HG03439 (cell line): ENCODE results near the gene SLC44A4.
"Not testable (repeated sequence)": the region's sequence is repeated elsewhere in the genome, so short reads cannot be mapped to it uniquely, and the experiment has no call there.

Experiments used
- ATAC-seq: cut with Tn5 transposase; IDR thresholded peaks from one replicate; pipeline ENCODE4 v1.9.1; 2021; ENCODE audit warnings: mild to moderate bottlenecking, moderate library complexity; ENCODE audit not compliant: unreplicated experiment

SLC44A4 gene

DNA sequence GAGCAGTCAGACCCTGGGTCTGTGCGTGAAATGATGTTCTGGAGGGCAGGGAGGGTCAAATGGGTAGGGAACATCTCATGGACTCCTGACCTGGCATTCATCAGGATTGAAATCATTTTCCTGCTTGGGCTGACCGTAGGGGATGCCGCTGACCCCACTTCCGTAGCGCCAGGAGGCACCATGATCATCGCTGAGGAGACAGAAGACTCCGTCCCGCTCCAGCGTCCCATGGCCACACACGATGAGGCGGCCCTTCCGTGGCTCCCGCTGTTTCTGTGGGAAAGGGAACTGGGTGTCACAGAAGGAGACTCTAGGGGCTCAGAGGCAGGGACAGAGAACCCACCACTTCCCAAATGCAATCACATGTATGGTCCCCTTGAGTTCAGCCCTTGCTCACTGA, 18.4 kb downstream of the SLC44A4 start:
- ATAC-seq = no peak

DNA sequence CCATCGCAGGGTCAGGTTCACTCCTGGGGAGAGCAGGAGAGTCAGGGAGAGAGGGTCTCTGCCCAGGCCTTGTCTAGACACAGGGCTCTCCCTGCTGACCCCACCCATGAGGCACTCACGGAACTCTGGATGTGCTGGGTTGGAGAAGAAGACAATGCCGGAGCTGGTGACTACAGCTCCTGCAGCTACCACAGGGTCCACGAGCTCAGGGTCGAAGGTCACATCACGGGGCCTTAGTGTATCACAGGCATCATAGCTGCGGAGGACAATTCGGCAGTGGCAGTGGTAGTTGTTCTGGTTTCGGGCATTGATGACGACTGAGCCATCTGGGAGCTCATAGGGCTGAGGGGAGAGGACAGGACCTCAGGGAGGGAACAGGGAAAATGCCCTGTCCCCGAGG, 18.9 kb downstream of the SLC44A4 start:
- no peak for ATAC-seq

DNA sequence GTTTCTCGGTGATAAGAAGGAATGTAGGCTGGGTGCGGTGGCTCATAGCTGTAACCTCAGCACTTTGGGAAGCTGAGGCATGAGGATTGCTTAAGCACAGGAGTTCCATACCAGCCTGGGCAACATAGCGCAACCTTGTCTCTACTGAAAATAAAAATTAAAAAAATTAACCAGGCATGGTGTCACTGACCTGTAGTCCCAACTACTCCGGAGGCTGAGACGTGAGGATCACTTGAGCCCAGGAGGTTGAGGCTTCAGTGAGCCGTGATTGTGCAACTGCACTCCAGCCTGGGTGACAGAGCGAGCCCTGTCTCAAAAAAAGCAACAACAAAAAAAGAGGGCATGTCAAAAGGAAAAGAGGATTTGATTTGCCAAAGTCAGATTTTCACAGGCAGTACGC, 20.1 kb downstream of the SLC44A4 start:
- ATAC-seq = no peak

DNA sequence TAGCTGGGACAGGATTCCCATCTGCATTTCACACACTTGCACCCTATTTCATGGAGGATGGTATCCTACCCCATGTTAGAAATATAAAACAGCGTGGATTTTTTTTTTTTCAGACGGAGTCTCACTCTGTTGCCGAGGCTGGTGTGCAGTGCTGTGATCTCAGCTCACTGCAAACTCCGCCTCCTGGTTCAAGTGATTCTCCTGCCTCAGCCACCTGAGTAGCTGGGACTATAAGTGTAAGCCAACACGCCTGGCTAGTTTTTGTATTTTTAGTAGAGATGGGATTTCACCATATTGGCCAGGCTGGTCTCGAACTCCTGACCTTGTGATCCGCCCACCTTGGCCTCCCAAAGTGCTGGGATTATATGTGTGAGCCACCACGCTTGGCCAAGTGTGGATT, 21.0 kb downstream of the SLC44A4 start:
- not testable (repeated sequence) for ATAC-seq

DNA sequence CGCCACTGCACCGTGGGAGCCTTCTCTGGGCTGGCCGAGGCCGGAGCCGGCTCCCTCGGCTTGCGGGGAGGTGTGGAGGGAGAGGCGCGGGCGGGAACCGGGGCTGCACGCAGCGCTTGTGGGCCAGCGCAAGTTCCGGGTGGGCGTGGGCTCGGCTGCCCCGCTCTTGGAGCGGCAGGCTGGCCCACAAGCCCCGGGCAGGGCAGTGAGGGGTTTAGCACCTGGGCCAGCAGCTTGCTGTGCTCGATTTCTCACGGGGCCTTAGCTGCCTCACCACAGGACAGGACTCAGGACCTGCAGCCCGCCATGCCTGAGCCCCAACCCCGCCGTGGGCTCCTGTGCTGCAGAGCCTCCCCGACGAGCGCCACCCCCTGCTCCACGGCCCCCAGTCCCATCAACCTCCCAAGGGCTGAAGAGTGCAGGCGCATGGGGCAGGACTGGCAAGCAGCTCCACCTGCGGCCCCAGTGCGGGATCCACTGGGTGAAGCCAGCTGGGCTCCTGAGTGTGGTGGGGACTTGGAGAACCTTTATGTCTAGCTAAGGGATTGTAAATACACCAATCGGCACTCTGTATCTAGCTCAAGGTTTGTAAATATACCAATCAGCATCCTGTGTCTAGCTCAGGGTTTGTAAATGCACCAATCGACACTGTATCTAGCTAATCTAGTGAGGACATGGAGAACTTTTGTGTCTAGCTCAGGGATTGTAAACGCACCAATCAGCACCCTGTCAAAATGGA, 26.6 kb downstream of the SLC44A4 start:
- not testable (repeated sequence) for ATAC-seq

DNA sequence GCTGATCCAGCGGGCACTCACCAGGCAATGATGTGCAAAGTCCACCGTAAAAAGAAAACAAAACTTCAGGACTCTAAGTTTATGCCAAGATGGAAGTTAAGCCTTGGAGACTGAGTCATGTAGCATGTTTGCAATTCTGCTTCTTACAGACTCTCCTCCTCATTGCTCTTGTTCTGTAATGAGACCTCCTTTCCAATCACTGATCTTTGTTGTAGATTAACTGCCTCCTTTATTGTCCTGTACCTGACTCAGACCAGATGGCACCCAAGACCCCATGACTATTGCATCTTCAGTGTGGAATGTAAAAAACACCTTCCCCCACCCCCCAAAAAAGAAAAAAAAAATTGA, 27.3 kb downstream of the SLC44A4 start:
- no peak for ATAC-seq

DNA sequence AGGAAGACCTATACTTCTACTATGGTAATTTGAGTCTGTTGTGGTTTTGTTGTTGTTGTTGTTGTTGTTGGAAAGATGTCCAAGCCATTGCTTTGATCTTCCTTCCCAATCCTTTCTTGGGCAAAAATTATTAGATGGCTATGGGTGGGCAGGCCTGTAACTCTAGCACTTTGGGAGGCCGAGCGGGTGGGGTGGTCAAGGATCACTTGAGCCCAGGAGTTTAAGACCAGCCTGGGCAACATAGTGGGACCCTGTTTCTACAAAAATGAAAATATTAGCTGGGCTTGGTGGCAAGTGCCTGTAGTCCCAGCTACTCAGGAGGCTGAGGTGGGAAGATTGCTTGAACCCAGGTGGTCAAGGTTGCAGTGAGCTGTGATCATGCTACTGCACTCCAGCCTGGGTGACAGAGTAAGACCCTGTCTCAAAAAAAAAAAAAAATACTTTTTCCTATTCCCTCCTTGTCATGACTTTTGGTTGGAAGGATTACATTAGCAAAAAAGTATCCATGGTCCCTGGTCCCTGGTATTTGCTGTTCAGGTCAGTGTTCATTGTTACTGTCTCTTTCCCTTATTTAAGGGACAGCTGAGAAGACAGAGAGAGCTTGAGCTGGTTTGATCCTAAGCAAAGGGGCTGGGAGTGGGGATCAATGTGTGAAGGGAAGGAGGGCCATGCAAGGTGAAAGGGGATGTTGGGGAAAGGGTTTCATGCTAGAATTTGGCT, 27.9 kb downstream of the SLC44A4 start:
- no peak for ATAC-seq

DNA sequence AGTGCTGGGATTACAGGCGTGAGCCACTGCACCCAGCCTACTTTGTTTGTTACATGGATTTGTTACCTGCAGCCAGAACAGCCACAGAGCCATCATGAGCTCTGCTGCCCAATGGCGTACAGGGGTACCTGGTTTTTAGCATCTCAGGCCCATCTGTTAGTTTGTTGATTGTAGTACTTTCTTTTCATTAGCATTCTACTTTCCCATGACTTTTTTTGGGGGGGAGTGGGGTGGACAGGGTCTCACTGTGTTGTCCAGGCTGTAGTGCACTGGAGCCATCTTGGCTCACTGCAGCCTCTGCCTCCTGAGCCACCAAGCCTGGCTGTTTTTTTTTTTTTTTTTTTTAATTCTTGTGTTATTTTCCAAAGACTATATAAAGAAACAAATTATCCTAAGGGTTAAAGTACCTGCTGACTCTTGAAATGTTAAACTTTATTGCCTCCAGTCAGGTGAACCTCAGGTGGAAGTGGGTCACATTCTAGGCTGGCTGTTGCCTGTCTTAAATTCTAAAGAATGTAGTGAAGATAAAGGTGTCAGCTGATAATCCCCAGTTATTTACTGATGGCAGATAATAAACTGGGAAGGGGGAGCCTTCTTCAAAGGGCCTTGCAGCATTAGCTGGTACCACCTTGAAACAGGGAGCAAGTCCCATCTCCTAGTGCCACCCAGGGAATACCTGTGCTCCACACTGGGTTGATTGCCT, 31.4 kb downstream of the SLC44A4 start:
- no peak for ATAC-seq

DNA sequence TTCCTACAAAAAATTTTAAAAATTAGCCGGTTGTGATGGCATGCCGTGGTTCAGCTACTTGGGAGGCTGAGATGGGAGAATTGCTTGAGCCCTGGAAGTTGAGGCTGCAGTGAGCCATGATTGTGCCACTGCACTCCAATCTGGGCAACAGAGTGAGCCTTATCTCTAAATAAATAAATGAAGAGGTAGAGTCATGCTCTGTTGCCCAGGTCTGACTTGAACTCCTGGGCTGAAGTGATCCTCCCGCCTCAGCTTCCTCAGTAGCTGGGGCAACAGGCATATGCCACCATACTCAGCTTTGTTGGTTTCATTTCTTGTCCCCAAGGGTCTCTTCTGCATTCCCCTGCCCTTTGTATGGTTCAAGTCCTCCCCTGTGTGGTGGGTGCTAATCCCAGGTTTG, 34.3 kb downstream of the SLC44A4 start:
- no peak for ATAC-seq

DNA sequence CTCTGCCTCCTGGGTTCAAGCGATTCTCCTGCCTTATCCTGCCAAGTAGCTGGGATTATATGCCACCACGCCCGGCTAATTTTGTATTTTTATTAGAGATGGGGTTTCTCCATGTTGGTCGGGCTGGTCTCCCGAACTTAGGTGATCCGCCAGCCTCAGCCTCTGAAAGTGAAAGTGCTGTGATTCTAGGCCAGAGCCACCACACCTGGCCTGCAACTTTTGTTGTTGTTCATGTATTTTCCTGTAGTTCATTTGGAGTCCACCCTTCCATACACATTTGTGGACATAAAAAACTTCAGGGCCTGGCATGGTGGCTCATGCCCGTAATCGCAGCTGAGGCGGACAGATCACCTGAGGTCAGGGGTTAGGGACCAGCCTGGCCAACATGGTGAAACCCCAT, 36.7 kb downstream of the SLC44A4 start:
- ATAC-seq = no peak

DNA sequence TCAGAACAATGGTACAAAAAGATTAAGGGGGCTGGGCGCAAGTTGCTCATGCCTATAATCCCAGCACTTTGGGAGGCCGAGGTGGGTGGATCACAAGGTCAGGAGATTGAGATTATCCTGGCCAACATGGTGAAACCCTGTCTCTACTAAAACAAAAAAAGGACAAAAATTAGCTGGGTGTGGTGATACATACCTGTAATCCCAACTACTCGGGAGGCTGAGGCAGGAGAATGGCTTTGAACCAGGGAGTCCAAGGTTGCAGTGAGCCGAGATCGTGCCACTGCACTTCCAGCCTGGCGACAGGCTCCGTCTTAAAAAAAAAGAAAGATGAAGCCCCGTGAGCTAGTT, 39.0 kb downstream of the SLC44A4 start:
- ATAC-seq = not testable (repeated sequence)

DNA sequence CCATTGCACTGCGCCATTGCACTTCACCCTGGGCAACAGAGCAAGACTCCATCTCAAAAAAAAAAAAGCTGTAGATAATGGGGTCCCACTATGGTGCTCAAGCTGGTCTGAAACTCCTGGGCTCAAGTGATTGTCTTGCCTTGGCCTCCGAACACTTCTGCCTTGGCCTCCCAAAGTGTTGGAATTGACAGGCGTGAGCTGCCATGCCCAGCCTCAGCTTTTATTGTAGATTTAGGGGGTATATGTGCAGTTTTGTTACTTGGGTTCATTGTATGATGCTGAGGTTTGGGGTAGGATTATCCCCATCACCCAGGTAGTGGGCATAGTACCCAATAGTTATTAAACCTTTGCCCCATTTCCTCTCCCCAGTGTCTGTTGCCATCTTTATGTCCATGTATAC, 39.8 kb downstream of the SLC44A4 start:
- no peak for ATAC-seq

DNA sequence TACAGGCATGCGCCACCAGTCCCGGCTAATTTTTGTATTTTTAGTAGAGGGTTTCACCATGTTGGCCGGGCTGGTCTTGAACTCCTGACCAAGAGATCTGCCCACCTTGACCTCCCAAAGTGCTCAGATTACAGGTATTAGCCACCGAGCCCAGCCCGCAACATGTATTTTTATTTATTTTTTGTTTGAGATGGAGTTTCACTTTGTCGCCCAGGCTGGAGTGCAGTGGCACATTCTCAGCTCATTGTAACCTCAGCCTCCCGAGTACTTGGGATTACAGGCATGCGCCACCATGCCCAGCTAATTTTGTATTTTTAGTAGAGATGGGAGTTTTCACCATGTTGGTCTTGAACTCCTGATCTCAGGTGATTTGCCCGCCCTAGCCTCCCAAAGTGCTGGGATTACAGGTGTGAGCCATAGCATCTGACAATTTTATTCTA, 40.7 kb downstream of the SLC44A4 start:
- ATAC-seq = not testable (repeated sequence)

DNA sequence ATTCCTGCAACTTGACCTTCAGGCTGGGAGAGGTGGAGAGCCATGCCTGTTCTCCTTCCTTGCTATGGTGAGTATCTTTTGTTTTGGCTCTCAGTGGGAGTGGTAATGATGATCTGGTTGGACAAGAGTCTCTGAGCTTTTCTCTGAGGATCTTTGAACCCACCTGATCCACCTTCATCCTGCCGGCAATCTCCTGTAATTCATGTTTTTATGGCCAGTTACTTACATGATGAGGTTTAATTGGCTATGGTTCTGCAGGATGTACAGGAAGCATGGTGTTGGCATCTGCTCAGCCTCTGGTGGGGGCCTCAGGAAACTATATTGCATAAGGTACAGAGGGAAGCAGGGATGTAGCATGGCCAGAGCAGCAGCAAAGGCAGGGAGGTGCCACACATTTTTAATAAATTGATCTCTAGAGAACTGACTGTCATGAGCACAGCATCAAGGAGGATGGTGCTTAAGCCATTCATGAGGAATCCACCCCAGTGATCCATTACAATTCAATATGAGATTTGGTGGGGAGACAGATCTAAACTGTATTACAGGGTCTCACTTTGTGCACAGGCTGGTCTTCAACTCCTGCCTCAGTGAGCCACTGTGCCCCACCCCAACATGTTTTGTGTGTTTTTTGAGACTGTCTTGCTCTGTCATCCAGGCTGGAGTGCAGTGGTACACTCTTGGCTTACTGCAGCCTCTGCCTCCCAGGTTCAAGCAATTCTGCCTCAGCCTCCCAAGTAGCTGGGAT, 41.3 kb downstream of the SLC44A4 start:
- no peak for ATAC-seq

DNA sequence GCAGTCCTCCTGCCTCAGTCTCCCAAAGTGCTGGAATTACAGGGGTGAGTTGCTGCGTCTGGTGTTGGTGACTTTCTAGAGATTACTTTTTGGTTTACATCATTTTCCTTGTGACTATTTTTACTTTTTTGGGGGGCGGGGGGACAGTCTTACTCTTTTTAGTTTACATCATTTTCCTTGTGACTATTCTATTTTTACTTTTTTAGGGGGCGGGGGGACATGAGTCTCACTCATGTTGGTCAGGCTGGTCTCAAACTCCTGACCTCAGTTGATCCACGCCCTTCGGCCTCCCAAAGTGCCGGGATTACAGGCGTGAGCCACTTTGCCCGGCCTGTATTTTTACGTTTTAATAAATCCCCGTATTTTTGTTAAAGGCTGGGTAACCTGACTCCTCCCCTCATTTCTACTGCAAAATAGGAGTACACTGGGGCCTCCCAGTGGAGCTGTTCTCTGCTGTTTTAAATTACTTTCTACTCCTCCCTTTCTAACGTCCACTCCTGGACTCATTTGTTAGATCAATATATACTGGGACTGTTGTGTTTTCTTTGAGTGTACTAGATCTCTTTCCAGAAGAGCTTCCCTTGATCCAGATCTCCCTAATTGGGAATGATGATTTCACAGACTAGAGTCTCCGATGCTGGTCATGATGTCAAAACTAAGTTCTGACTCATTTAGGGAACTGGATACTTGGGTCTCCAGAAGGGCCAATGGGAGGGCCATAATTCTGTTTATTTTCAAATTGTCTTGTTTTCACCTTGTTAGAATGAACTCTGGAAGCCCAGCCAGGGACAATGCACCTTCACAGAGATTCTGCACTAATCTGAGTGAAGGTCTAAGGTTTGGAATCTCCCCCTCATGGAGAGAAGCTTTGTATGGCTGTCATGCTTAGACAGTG, 42.1 kb downstream of the SLC44A4 start:
- ATAC-seq = no peak

DNA sequence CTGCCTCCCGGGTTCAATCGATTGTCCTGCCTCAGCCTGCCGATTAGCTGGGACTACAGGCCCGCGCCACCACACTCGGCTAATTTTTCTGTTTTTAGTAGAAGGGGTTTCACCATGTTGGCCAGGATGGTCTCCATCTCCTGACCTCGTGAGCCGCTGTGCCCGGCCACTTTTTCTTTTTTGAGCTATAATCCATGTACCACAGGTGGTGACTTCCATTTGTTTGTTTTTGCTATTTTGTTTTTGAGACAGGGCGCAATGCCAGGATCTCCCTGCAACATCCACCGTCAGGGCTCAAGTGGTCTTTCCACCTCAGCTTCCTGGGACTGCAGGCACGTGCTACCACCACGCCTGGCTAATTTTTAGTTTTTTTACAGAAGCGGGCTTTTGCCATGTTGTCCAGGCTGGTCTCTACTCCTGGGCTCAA, 42.7 kb downstream of the SLC44A4 start:
- ATAC-seq = no peak

DNA sequence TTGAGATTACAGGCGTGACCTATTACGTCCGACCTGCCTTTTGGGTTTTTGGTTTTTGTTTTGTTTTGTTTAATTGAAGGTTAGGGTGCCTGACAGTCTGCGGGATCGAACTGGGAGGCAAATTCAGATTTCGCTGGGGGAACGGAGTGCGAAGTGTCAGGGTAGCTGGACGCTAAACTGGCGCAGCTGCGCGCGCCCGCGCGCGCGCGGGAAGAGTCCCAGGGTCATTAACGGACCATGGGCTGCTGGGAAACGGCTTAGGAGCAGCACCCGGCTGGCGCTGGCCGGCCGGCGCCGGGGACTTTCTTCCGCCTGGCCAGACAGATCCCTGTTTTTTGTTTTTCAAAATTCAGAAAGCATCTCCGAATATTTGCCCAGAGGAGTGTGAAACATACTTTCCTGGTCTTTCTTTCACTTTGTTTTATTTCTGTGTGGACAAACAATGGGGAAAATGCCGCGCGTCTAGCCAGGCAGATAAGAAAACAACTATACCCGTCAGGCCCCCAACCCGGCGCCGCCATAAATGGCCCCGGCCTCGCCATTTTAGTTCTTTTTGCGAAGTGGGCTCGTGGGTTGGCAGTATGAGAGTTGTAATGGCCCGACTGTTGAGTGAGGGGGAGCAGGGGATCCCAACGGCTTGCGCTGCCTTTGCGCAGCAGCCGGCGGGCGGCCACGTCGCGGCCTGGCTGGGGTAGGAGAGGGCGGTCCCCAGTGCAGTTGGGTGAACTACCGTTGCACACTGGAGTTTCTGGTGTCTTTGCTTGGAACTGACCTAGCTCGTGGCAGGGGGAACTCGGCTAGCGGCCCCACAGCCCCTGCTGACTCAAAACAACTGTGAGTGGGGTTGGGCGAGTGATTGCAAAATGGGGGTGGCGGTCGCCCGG, 44.2 kb downstream of the SLC44A4 start:
- ATAC-seq = no peak

DNA sequence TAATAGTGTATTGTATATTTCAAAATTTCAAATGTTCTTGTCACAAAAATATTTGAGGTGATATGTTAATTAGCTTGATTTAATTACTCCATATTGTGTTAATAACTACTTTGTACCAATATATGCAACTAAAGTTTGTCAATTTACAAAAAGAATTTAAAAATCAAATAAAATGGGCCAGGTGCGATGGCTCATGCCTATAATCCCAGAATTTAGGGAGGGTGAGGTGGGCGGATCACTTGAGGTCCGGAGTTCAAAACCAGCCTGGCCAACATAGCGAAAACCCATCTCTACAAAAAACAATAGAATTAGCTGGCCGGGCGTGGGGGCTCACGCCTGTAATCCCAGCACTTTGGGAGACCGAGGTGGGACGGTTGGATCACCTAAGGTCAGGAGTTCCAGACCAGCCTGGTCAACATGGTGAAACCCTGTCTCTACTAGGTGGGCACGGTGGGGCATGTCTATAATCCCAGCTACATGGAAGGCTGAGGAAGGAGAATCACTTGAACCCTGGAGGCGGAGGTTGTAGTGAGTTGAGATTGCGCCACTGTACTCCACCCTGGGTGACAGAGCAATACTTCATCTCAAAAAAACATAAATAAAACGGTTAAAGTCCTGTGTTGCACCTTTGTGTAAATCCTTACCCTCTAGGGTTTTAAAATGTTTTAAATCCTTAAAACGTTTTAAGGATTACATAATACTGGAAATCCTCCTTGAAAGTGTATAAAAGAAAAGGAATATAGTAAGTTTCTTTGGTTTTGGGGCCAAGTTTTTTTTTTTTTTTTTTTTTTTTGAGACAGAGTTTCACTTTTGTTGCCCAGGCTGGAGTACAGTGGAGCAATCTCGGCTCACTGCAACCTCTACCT, 47.2 kb downstream of the SLC44A4 start:
- ATAC-seq = no peak
